ENCODE measurements around the gene SPINT2.
A peak's percentile ranks its signal among the peaks of the same experiment; 100 is the strongest.

Gene SPINT2

GRCh38 chr19:38303517-38304351 lies 39.4 kb downstream of the SPINT2 start, which contains the start of gene C19orf33:
TSS of gene C19orf33 (plus strand) at chr19:38304251. CDS start at chr19:38304262, 11 bp downstream.
- DNase-seq = no peak

- DNase-seq = no peak
These were observed 40.0 kb downstream of the SPINT2 start for GRCh38 chr19:38304352-38304865.

- no peak for DNase-seq
These were observed 40.6 kb downstream of the SPINT2 start for GRCh38 chr19:38304866-38305429.

- no peak for DNase-seq
These were observed 41.9 kb downstream of the SPINT2 start for GRCh38 chr19:38306236-38306635.

GRCh38 chr19:38307076-38307475 lies 42.7 kb downstream of the SPINT2 start:
- no peak for DNase-seq

- DNase-seq = no peak
These were observed 43.2 kb downstream of the SPINT2 start for GRCh38 chr19:38307597-38307996.

GRCh38 chr19:38308006-38308766 lies 43.8 kb downstream of the SPINT2 start:
- no peak for DNase-seq

- no peak for DNase-seq
These were observed 44.7 kb downstream of the SPINT2 start for GRCh38 chr19:38308926-38309614.

GRCh38 chr19:38309615-38310278 lies 45.4 kb downstream of the SPINT2 start:
- no peak for DNase-seq

- no peak for DNase-seq
These were observed 45.9 kb downstream of the SPINT2 start for GRCh38 chr19:38310279-38310670.

GRCh38 chr19:38310986-38311385 lies 46.6 kb downstream of the SPINT2 start:
- no peak for DNase-seq

GRCh38 chr19:38315657-38316476 lies 51.5 kb downstream of the SPINT2 start, which contains the start of gene YIF1B:
TSS of gene YIF1B (minus strand) at chr19:38315947. CDS start at chr19:38315917, 30 bp downstream.
- peak; percentile 98 for DNase-seq

GRCh38 chr19:38316477-38317067 lies 52.2 kb downstream of the SPINT2 start:
- DNase-seq = peak; percentile 59 to 72

GRCh38 chr19:38317104-38317612 lies 52.8 kb downstream of the SPINT2 start:
- DNase-seq = peak; percentile 86 to 89

- peak in 1 of 2 experiments; percentile 4 for DNase-seq
These were observed 54.3 kb downstream of the SPINT2 start for GRCh38 chr19:38318660-38319059.

- DNase-seq = peak; percentile 26 to 49
These were observed 55.3 kb downstream of the SPINT2 start, which contains the start of gene KCNK6 for GRCh38 chr19:38319421-38320258. TSS of gene KCNK6 (plus strand) at chr19:38319845. CDS start at chr19:38319951, 106 bp downstream.

- no peak for DNase-seq
These were observed 56.6 kb downstream of the SPINT2 start for GRCh38 chr19:38320969-38321339.

GRCh38 chr19:38321646-38322196 lies 57.3 kb downstream of the SPINT2 start:
- no peak for DNase-seq

- DNase-seq = no peak
These were observed 58.9 kb downstream of the SPINT2 start for GRCh38 chr19:38323291-38323690.
